Limb (tissue), 2 donors: ENCODE data around the gene NCOA1.
"Not testable (repeated sequence)": the region's sequence is repeated elsewhere in the genome, so short reads cannot be mapped to it uniquely, and the experiment has no call there.

Experiments
- DNase-seq, 2 donors: peaks; one replicate each; pipeline ENCODE4 v3.0.0-alpha.2; 2016; ENCODE audit errors: extremely low spot score in 2 of 2

The NCOA1 gene

DNA sequence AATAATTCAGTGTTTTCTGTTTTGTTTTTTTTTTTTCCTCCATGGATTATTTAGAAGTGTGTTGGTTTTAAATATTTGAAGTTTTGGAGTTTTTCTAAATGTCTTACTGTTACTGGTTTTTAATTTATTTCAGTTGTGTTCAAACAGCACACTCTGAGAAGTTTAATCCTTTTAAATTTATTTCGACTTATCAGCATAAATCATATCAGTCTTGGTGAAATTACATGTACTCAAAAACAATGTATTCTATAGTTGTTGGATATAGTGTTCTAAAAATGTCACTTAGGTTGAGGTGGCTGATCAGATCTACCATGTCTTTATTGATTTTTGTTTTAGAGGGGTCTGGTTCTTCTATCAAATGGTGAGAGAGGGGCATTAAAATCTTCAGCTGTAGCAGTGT, 134.7 kb downstream of the NCOA1 start:
- no peak for DNase-seq

DNA sequence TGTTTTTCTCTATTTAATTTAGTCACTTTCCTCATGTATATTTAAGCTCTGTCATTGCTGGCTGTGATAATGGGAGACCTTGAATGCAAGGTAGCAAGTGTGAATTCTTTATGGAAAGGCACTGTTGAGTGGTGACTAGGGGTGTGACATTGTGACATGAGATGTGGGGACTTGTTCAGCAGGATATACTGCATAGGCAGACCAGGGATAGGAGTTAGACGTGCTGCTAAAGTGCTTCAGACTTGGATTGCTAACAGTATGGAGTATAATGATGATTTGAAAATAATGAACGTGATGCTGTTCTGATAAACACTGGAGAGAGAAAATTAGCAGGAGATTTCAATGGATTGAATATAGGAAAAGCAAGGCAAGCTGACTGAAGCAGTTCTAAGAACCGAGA, 135.1 kb downstream of the NCOA1 start:
- DNase-seq = no peak

- no peak for DNase-seq
These were observed 137.7 kb downstream of the NCOA1 start for GRCh38 chr2:24628746-24629145.

DNA sequence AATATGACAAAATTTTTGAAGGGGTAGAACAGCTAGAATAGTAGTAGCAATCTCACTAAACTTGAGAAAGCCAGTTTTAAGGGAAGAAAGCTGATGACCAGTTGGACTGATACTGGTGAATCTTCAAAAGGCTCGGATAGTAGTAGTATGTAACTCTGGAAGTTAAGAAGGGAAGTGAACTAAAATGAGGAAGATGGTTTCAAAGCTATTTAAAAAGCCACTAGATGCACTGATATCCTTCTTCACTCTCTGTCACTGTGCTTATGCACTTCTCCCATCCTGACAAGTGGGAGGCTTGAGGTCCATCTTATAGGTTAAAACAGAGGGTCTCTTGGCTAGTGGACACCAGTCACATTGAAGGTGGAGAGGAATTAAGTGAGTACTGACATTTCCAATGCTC, 141.1 kb downstream of the NCOA1 start:
- no peak for DNase-seq

- no peak for DNase-seq
These were observed 144.1 kb downstream of the NCOA1 start for GRCh38 chr2:24635181-24635580.

DNA sequence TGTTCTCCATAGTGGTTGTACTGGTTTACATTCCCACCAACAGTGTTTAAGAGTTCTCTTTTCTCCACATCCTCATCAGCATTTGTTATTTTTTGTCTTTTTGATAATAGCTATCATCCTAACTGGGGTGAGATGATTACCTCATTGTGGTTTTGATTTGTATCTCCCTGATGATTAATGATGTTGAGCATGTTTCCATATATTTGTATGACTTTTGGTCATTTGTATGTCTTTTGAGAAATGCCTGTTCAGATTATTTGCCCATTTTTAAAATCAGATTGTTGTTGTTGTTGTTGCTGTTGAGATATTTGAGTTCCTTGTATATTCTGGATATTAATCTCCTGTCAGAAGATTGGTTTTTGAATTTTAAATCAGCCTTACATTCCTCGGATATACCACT, 147.5 kb downstream of the NCOA1 start:
- DNase-seq = no peak

DNA sequence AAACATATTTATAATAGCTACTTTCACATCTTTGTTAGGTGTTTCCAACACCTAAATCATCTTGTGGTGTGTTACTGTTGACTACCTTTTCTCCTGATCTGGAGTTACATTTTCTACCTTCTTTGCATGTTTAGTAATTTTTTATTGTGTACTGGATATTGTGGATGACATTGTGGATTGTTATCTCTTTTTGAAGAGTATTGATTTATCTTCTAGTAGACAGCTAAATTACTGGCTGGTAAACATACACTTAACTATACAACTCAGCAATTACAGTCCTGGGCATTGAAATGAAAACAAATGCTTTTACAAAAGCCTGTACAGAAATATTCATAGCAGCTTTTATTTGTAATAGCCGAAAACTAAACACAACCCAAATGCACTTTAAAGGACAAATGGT, 151.3 kb downstream of the NCOA1 start:
- DNase-seq = no peak

- DNase-seq = no peak
These were observed 152.0 kb downstream of the NCOA1 start for GRCh38 chr2:24643051-24643450.

- no peak for DNase-seq
These were observed 153.0 kb downstream of the NCOA1 start for GRCh38 chr2:24644032-24644431.

DNA sequence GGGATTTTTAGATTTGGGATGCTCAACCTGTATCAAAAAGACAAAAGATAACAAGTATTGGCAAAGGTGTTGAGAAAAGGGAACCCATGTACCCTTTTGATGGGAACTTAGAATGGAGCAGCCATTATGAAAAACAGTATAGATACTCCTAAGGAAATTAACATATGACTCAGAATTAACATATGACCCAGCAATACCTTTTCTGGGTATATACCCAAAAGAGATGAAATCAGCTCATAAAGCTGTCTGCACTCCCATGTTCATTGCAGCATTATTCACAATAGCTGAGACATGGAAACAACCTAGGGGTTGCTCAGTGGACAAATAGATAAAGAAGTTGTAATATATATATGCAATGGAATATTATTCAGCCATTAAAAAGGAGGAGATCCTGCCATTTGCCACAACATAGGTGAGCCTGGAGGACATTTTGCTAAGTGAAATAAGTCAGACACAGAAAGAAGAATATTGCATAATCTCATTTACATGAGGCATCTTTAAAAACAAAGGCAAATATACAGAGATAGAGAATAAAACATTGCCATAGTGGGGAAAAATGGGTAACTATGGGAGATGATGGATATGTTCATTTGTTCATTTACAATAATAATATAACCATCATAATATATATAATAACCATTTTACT, 160.1 kb downstream of the NCOA1 start:
- DNase-seq = no peak

DNA sequence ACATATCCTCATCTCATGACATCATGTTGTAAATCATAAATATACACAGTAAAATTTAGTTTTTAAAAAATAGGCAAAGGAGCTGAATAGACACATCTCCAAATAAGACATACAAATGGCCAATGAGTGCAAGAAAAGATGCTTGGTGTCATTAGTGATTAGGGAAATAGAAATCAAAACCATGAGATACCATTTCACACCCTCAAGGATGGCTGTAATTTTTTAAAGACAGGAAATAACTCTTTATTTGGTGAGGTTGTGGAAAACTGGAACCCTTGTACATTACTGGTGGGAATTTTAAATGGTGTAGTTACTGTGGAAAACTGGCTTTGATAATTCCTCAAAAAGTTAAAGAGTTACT, 160.6 kb downstream of the NCOA1 start:
- DNase-seq = no peak

- no peak for DNase-seq
These were observed 161.5 kb downstream of the NCOA1 start for GRCh38 chr2:24652265-24653182.

- no peak for DNase-seq
These were observed 166.8 kb downstream of the NCOA1 start for GRCh38 chr2:24657818-24658217.

DNA sequence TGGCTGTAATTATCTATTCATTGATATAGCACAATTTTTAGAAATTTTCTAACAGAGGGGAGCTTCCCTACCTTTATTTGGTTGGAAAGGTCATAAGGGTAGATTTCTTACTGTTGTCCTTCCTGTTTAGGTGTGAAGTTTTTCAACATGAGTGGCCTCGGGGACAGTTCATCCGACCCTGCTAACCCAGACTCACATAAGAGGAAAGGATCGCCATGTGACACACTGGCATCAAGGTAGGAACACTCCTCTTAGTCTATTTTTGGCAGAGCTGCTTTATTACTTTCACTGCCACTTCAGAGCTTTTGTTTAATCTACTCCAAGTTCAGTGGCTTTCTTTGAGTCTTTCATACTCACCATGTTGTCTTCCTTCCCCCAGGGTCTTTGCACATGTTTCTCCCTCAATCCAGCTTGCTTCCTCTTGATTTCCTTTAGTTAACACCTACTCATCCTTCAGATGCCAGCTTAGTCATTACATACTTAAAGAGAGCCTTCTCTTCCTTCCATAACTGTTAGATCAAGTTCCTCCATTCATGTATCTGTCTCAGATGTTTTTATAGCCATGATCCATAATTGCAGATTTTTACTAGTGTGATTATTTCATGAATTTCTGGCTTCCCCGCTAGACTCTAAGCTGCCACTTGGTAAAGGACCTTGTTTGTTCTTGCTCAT, 167.6 kb downstream of the NCOA1 start:
- DNase-seq = no peak

DNA sequence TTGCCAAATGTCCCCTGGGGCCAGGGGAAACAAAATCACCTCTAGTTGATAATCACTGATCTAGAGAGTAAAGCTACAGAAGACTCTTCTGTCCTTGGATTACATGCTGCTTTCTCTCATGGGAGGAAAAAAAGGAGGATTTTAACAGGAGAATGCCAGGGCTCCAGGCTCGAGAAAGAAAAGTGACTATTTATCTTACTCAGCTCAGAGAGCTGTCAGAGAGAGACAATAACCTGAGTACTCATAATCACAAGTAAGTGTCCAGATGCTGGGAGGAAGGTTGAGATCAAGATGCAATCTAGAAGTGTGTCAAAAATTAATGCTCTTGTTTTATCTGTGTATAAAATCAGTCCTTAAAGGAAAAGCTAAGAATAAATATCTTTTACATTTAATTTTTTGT, 168.8 kb downstream of the NCOA1 start:
- DNase-seq = no peak

GRCh38 chr2:24667542-24667941, 176.5 kb downstream of the NCOA1 start:
- no peak for DNase-seq

DNA sequence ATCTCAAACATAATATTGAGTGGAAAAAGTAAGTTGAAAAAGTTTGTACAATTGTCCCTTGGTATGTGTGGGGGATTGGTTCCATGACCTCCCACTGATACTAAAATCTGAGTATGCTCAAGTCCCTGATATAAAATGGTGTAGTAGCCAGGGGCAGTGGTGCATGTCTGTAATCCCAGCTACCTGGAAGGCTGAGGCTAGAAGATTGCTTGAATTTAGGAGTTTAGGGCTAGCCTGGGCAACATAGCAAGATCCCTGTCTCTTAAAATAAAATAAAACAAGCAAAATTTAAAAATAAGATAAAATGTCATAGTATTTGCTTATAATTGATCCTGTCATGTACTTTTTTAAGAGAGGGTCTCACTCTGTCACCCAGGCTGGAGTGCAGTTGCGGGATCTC, 180.2 kb downstream of the NCOA1 start:
- DNase-seq = no peak

GRCh38 chr2:24672589-24672988, 181.5 kb downstream of the NCOA1 start:
- DNase-seq = no peak

GRCh38 chr2:24675338-24675737, 184.3 kb downstream of the NCOA1 start:
- DNase-seq = no peak

GRCh38 chr2:24676493-24676892, 185.4 kb downstream of the NCOA1 start:
- no peak for DNase-seq

- not testable (repeated sequence) for DNase-seq
These were observed 187.0 kb downstream of the NCOA1 start for GRCh38 chr2:24678066-24678465.

- no peak for DNase-seq
These were observed 189.1 kb downstream of the NCOA1 start for GRCh38 chr2:24680196-24680595.
